NB4 (cell line): Measurements from ENCODE around the gene POLR1B.

Source experiments
- DNase-seq: peaks from one replicate; pipeline ENCODE4 v3.0.0; 2010; ENCODE audit warnings: low read depth
- H3K4me3 ChIP-seq: one replicate; pipeline ENCODE4 v1.5.1; 2011; ENCODE audit warnings: mild to moderate bottlenecking, low read depth, low read length, moderate library complexity
- CTCF ChIP-seq: IDR thresholded peaks from one replicate; pipeline ENCODE4 v1.5.1; 2012; ENCODE audit warnings: low read depth, low read length
- MAX ChIP-seq: IDR thresholded peaks from 2 replicates; pipeline ENCODE4 v1.6.1; 2011; ENCODE audit warnings: low read depth, low read length
- MYC ChIP-seq: IDR thresholded peaks from 2 replicates; pipeline ENCODE4 v1.6.1; 2011; ENCODE audit warnings: low read depth, low read length
- POLR2A ChIP-seq: IDR thresholded peaks from 2 replicates; pipeline ENCODE4 v1.6.1; 2011; ENCODE audit warnings: mild to moderate bottlenecking; ENCODE audit not compliant: insufficient read length; ENCODE audit errors: extremely low read depth

Gene POLR1B

GRCh38 chr2:112591413-112591812, 49.1 kb downstream of the POLR1B start:
- TF ChIP-seq MYC: no peak
- TF ChIP-seq POLR2A: no peak
- no peak for TF ChIP-seq MAX
- no peak for TF ChIP-seq CTCF
- no peak overlapping the region for H3K4me3 ChIP-seq

GRCh38 chr2:112593736-112594135, 51.5 kb downstream of the POLR1B start:
- no peak overlapping the region for H3K4me3 ChIP-seq
- DNase-seq: no peak
- TF ChIP-seq CTCF: no peak
- TF ChIP-seq POLR2A: no peak
- TF ChIP-seq MAX: no peak
- TF ChIP-seq MYC: no peak

More at GRCh38 chr2:112591413-112591812, 49.1 kb downstream of the POLR1B start:
- no peak for DNase-seq

- DNase-seq: no peak
- TF ChIP-seq MYC (no peak), MAX (no peak), CTCF (no peak), POLR2A (no peak)
- no peak overlapping the region for H3K4me3 ChIP-seq
Measured at GRCh38 chr2:112597537-112598322, 55.5 kb downstream of the POLR1B start.

GRCh38 chr2:112600634-112601033, 58.4 kb downstream of the POLR1B start:
- DNase-seq: no peak
- no peak for TF ChIP-seq MAX
- no peak for TF ChIP-seq MYC
- no peak for TF ChIP-seq CTCF
- no peak for TF ChIP-seq POLR2A
- no peak overlapping the region for H3K4me3 ChIP-seq

- no peak overlapping the region for H3K4me3 ChIP-seq
- DNase-seq: no peak
- TF ChIP-seq POLR2A (no peak), CTCF (no peak), MYC (no peak), MAX (no peak)
Measured at GRCh38 chr2:112601754-112602153, 59.5 kb downstream of the POLR1B start.
